ENCODE measurements around the gene NOD2. TPM values are rescaled to one million over a fixed set of nuclear protein-coding genes. Genes with fewer than 3 reads are reported as not detected.

The NOD2 gene
- total RNA-seq, 4 donors from 2014 or later = 10.5 to 28.1 (median 21.6) TPM

DNA sequence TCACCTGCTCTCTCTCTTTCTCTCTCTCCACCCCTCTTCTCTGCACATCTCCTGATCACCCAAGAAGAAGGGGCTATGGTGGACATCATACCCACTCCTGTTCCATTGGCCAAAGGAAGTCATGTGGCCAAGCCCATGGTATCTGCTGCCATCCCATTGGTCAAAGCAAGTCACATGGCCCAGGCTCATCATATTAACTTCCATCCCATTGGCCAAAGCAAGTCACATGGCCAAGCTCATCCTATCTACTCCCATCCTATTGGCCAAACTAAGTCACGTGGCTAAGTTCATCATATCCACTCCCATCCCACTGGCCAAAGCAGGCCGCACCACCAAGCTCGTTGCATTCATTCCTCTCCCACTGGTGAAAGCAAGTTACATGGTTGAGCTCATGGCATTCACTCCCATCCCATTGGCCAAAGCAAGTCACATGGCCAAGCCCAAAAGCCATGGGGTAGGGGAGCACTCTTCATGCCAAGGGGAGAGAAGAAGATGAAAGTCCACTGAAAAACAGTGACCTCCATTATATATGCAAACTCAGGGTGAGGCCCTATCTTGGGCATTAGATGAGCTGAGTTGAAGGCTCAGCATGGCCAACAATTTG, 41.5 kb upstream of the NOD2 start:
- Histone ChIP-seq H3K4me3 (no peak overlapping the region), H3K9me3 (no peaks in the 10 kb centered on the region), H3K36me3 (no peaks in the 10 kb centered on the region), H3K27me3 (no peaks in the 10 kb centered on the region), H3K4me1 (no peaks in the 10 kb centered on the region), H3K27ac (no peak overlapping the region)
- intact Hi-C loops (cut with DNase I) = no loop called here
- DNase-seq = no peak
- TF ChIP-seq POLR2A (IDR thresholded peaks at IDR 0.05) = no peak
- TF ChIP-seq, protein P1, sequence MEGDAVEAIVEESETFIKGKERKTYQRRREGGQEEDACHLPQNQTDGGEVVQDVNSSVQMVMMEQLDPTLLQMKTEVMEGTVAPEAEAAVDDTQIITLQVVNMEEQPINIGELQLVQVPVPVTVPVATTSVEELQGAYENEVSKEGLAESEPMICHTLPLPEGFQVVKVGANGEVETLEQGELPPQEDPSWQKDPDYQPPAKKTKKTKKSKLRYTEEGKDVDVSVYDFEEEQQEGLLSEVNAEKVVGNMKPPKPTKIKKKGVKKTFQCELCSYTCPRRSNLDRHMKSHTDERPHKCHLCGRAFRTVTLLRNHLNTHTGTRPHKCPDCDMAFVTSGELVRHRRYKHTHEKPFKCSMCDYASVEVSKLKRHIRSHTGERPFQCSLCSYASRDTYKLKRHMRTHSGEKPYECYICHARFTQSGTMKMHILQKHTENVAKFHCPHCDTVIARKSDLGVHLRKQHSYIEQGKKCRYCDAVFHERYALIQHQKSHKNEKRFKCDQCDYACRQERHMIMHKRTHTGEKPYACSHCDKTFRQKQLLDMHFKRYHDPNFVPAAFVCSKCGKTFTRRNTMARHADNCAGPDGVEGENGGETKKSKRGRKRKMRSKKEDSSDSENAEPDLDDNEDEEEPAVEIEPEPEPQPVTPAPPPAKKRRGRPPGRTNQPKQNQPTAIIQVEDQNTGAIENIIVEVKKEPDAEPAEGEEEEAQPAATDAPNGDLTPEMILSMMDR (IDR thresholded peaks at IDR 0.05) = no peak
- 95 to 100% methylated on average over 3 of the region's 3 CpGs for WGBS, 2 donors

DNA sequence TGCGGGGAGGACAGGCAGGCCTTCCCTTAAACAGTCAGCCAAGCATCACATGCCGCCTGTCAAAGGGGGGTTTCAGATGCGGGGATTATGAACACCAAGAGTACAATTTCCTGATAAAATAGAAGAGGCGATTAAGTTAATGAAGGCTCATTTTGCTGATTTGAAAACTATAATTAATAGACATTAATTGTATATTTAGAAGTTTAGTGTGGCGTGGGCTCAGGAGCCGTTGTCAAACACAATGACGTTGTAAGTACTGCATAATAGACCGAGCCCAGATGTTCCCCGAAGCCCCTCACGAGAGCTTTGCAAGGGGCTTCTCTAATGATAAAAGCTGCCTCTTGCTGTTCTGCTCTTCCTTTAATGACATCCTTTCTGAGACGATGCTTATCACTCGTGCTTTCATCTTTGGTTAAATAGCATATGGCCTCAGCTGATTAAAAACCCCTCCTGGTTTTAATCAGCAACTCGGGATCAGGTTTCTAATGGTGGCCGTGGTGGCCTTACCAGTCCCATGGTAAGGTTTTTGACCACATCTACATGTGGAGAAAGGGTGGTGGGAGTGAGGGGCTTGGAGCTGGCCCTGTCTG, 40.5 kb upstream of the NOD2 start:
- H3K36me3 ChIP-seq = no peaks in the 10 kb centered on the region
- TF ChIP-seq, protein P1 (IDR thresholded peaks at IDR 0.05) = no peak
- TF ChIP-seq POLR2A (IDR thresholded peaks at IDR 0.05) = no peak
- 72 to 76% methylated on average over 10 to 13 of the region's 14 CpGs for WGBS, 2 donors
- no peak overlapping the region for H3K4me3 ChIP-seq
- DNase-seq = no peak
- no peak overlapping the region for H3K27ac ChIP-seq
- intact Hi-C loops (cut with DNase I) = no loop called here
- no peaks in the 10 kb centered on the region for H3K9me3 ChIP-seq
- no peaks in the 10 kb centered on the region for H3K27me3 ChIP-seq
- H3K4me1 ChIP-seq = no peaks in the 10 kb centered on the region

DNA sequence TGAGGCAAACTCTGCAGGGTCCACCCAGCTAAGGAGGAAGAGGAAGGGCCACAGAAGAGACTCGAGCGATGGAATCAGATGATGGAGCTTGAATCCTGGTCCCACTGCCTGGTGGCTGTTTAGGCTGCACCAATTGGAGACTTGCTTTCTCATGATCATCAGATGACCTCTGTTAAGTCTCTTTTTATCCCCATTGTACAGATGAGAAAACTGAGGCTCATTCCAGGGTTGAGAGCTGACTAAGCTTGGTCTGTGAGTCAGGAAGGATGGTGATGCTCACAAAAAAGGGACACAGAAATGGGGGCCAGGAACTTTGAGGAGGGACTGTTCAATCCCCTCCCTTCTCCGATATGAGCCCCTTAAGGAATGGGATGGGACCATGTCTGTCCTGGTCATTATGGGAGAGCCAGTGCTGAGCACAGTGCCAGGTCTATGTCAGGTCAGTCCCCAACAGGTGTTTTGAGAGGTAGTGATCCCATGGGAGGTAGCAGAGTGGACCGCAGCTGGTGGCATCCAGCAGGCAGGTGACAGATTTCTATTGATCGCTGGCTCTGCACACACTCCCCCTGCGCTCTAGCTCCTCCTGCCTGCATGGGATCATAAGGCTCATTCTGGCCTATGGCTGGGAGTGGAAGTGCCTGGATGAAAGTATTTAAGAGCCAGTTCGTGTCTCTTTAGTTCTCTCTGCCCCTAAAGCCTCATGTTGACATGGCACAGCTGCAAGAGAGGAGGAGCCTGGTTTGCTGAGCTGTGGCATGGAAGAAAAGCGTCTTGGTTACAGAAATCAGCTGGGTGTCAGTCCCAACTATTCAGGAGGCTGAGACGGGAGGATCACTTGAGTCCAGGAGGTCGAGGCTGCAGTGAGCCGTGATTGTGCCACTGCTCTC, 39.5 kb upstream of the NOD2 start:
- Histone ChIP-seq H3K27ac (no peak overlapping the region), H3K4me3 (no peak overlapping the region), H3K9me3 (no peaks in the 10 kb centered on the region), H3K4me1 (no peaks in the 10 kb centered on the region), H3K36me3 (no peaks in the 10 kb centered on the region), H3K27me3 (no peaks in the 10 kb centered on the region)
- no peak for DNase-seq
- WGBS, 2 donors = 68 to 72% methylated on average over 7 to 10 of the region's 11 CpGs
- TF ChIP-seq POLR2A (IDR thresholded peaks at IDR 0.05) = no peak
- TF ChIP-seq, protein P1 (IDR thresholded peaks at IDR 0.05) = no peak
- intact Hi-C loops (cut with DNase I) = no loop called here

DNA sequence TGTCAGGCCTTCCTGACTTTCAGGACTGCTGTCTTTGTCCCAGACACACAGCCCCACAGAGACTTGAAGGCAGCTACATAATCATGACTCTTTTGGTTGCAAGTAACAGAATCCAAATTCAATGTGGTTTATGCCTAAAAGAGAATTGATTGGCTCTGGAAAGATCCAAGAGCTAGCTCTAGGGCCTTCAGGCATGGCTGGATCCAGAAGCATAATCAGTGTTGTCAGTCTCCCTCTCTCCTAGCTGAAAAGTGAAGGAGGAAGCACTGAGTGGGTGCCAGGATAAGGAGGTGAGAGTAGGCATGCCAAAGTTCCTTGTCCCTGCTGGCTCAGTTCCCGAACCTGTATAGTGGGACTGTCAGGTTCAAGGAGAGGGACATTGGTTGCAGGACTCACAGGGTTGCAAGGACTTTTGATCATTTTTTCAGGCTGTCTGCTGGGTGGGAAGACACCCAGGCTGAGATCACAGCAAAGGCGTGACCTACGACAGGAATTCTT, 37.8 kb upstream of the NOD2 start:
- Histone ChIP-seq H3K4me1 (no peaks in the 10 kb centered on the region), H3K4me3 (no peak overlapping the region), H3K27ac (no peak overlapping the region), H3K9me3 (no peaks in the 10 kb centered on the region), H3K27me3 (no peaks in the 10 kb centered on the region), H3K36me3 (no peaks in the 10 kb centered on the region)
- intact Hi-C loops (cut with DNase I) = no loop called here
- WGBS, 2 donors = 93 to 94% methylated on average over 3 of the region's 3 CpGs
- DNase-seq = no peak
- TF ChIP-seq POLR2A (IDR thresholded peaks at IDR 0.05) = no peak
- TF ChIP-seq, protein P1 (IDR thresholded peaks at IDR 0.05) = no peak

DNA sequence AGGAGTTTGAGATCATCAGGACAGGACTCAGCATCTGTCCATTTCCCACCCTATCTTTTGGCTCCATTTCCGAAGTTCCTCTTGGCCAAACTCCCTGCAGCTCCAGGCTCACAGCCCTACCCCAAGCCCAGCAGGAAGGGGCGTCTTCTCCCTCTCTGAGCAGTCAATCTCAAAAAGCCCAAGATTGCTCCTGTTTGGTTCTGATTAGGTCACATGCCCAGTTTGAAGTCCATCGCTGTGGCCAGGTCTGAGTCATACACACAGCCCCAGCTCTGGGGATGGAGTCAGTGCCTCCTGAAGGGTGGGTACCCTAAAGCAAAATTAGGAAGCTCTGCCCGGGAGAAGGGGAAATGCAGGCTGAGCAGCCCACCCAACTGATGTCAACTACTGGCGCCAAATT, 36.2 kb upstream of the NOD2 start:
- no peaks in the 10 kb centered on the region for H3K27me3 ChIP-seq
- intact Hi-C loops (cut with DNase I) = no loop called here
- H3K9me3 ChIP-seq = no peaks in the 10 kb centered on the region
- H3K4me1 ChIP-seq = no peaks in the 10 kb centered on the region
- DNase-seq = no peak
- H3K4me3 ChIP-seq = no peak overlapping the region
- no peaks in the 10 kb centered on the region for H3K36me3 ChIP-seq
- TF ChIP-seq, protein P1 (IDR thresholded peaks at IDR 0.05) = no peak
- no peak for TF ChIP-seq POLR2A (IDR thresholded peaks at IDR 0.05)
- H3K27ac ChIP-seq = no peak overlapping the region
- WGBS, 2 donors = 59 to 62% methylated on average over 4 of the region's 5 CpGs
